SK-N-SH (cell line): ENCODE results near the gene CDH20. TPM values are rescaled to one million over a fixed set of nuclear protein-coding genes. Genes with fewer than 3 reads are reported as not detected.

ENCODE experiments used
- CTCF ChIA-PET: fragments of 300-600, 350-600 bp; formaldehyde crosslinking; extraction: SDS; loops from one replicate; lab custom pipeline; 2021; lab: Yijun Ruan, JAX
- POLR2A ChIA-PET: fragments of 350-600 bp; sonication (Branson Sonifier 250); formaldehyde crosslinking; extraction: SDS; loops from one replicate; lab custom pipeline; 2020; ENCODE audit warnings: antibody characterized with exemption, inconsistent platforms; lab: Yijun Ruan, JAX
- DNase-seq: peaks from one replicate; pipeline ENCODE4 v3.0.0; 2012
- H2AFZ ChIP-seq: fragments of 200-600 bp; sonication (generic); 2 replicates; pipeline ENCODE4 v1.8.1; 2016; ENCODE audit warnings: antibody characterized with exemption, mild to moderate bottlenecking, low read depth
- H3F3A ChIP-seq: fragments of 200-600 bp; sonication (generic); replicated peaks from 2 replicates; pipeline ENCODE3; 2016; ENCODE audit warnings: antibody characterized with exemption, mild to moderate bottlenecking; ENCODE audit not compliant: insufficient read depth
- H3K27ac ChIP-seq, 2 experiments: fragments of 200-500 bp in 1 of 2; fragments of 200-600 bp in 1 of 2; sonication (Bioruptor generic) in 1 of 2; sonication (generic), shearing (Covaris generic) in 1 of 2; 2 replicates each; pipeline versions ENCODE4 v1.5.1 to v1.6.1; 2014 to 2016; ENCODE audit warnings: low read depth in 2 of 2, inconsistent platforms in 1 of 2, low read length in 1 of 2, mild to moderate bottlenecking in 1 of 2, mixed read lengths in 1 of 2
- H3K27me3 ChIP-seq: fragments of 200-600 bp; sonication (generic), shearing (Covaris generic); 2 replicates; pipeline ENCODE4 v1.6.1; 2016; ENCODE audit warnings: mixed run types; ENCODE audit not compliant: insufficient read depth
- H3K36me3 ChIP-seq, 2 experiments: fragments of 200-500 bp in 1 of 2; fragments of 200-600 bp in 1 of 2; sonication (Bioruptor generic) in 1 of 2; sonication (generic) in 1 of 2; replicated peaks in 1 of 2; 2 replicates each; pipeline versions ENCODE3 to v1.5.1; 2014 to 2016; ENCODE audit warnings: low read length in 1 of 2, mild to moderate bottlenecking in 1 of 2; ENCODE audit not compliant: insufficient read depth in 2 of 2, control insufficient read depth in 1 of 2
- H3K4me1 ChIP-seq, 2 experiments: fragments of 200-500 bp in 1 of 2; fragments of 200-600 bp in 1 of 2; sonication (Bioruptor generic) in 1 of 2; sonication (generic), shearing (Covaris generic) in 1 of 2; 2 replicates each; pipeline versions ENCODE4 v1.5.1 to v1.6.1; 2014 to 2016; ENCODE audit warnings: low read depth in 1 of 2, low read length in 1 of 2, mixed run types in 1 of 2; ENCODE audit not compliant: insufficient read depth in 2 of 2, control insufficient read depth in 1 of 2
- H3K4me2 ChIP-seq: fragments of 200-600 bp; sonication (generic), shearing (Covaris generic); 2 replicates; pipeline ENCODE4 v1.6.1; 2017; ENCODE audit warnings: mixed run types
- H3K4me3 ChIP-seq, 2 experiments: fragments of 200-500 bp in 1 of 2; fragments of 200-600 bp in 1 of 2; sonication (Bioruptor generic) in 1 of 2; sonication (generic), shearing (Covaris generic) in 1 of 2; 2 replicates each; pipeline versions ENCODE4 v1.5.1 to v1.8.1; 2014 to 2016; ENCODE audit warnings: low read depth in 2 of 2, inconsistent platforms in 1 of 2, low read length in 1 of 2, mild to moderate bottlenecking in 1 of 2, mixed read lengths in 1 of 2, moderate library complexity in 1 of 2
- H3K79me2 ChIP-seq: fragments of 200-600 bp; sonication (generic); 2 replicates; pipeline ENCODE4 v1.8.1; 2017; ENCODE audit warnings: mild to moderate bottlenecking; ENCODE audit not compliant: insufficient read depth
- H3K9ac ChIP-seq: fragments of 200-600 bp; sonication (generic); 2 replicates; pipeline ENCODE4 v1.6.1; 2017; ENCODE audit warnings: mixed run types
- H3K9me2 ChIP-seq: fragments of 200-600 bp; sonication (generic); 2 replicates; pipeline ENCODE4 v1.6.1; 2017; ENCODE audit warnings: mixed run types
- H3K9me3 ChIP-seq: fragments of 200-600 bp; sonication (generic); 2 replicates; pipeline ENCODE4 v1.6.1; 2017; ENCODE audit warnings: mixed run types, mild to moderate bottlenecking, moderate library complexity
- H4K20me1 ChIP-seq: fragments of 200-600 bp; sonication (generic); 2 replicates; pipeline ENCODE4 v1.6.1; 2017; ENCODE audit warnings: mild to moderate bottlenecking, mixed run types; ENCODE audit not compliant: insufficient read depth
- CHD2 ChIP-seq: fragments of 150-350 bp; IDR thresholded peaks from 2 replicates; pipeline ENCODE4 v1.6.1; 2018; ENCODE audit warnings: low read length; ENCODE audit not compliant: partially characterized antibody
- EZH2phosphoT487 ChIP-seq: fragments of 200-600 bp; sonication (generic); IDR thresholded peaks from 2 replicates; pipeline ENCODE4 v1.6.1; 2017; ENCODE audit warnings: low read depth, mixed run types, mild to moderate bottlenecking, antibody characterized with exemption, moderate library complexity, borderline replicate concordance
- FOSL2 ChIP-seq: IDR thresholded peaks from 2 replicates; pipeline ENCODE4 v1.4.0; 2012; ENCODE audit warnings: low read depth, mild to moderate bottlenecking, moderate library complexity, borderline replicate concordance
- GABPA ChIP-seq: IDR thresholded peaks from 2 replicates; pipeline ENCODE4 v1.4.0; 2012; ENCODE audit warnings: low read depth, mild to moderate bottlenecking
- GATA2 ChIP-seq: sonication (generic); formaldehyde crosslinking; IDR thresholded peaks from 2 replicates; pipeline ENCODE4 v1.5.0; 2020; ENCODE audit warnings: mild to moderate bottlenecking, missing genetic modification reagents
- JUND ChIP-seq: IDR thresholded peaks from 2 replicates; pipeline ENCODE4 v1.4.0; 2012
- MEF2A ChIP-seq: IDR thresholded peaks from 2 replicates; pipeline ENCODE4 v1.4.0; 2012; ENCODE audit warnings: low read depth, borderline replicate concordance
- NFIC ChIP-seq: IDR thresholded peaks from 2 replicates; pipeline ENCODE4 v1.4.0; 2012; ENCODE audit warnings: borderline replicate concordance
- NRF1 ChIP-seq: IDR thresholded peaks from 2 replicates; pipeline ENCODE4 v1.6.1; 2012; ENCODE audit warnings: low read depth, mild to moderate bottlenecking, low read length
- POLR2AphosphoS5 ChIP-seq: IDR thresholded peaks from 2 replicates; pipeline ENCODE4 v1.6.1; 2012; ENCODE audit warnings: low read depth, low read length
- RAD21 ChIP-seq: IDR thresholded peaks from 2 replicates; pipeline ENCODE4 v1.6.1; 2012; ENCODE audit warnings: mild to moderate bottlenecking, low read length
- RCOR1 ChIP-seq: fragments of 150-350 bp; IDR thresholded peaks from 2 replicates; pipeline ENCODE4 v1.6.1; 2017; ENCODE audit warnings: antibody characterized with exemption, low read length
- RFX5 ChIP-seq: IDR thresholded peaks from 2 replicates; pipeline ENCODE4 v1.6.1; 2012; ENCODE audit warnings: mild to moderate bottlenecking, improper control_type of control experiment, low read length
- SIN3A ChIP-seq: IDR thresholded peaks from 2 replicates; pipeline ENCODE4 v1.6.1; 2012; ENCODE audit warnings: low read depth, mild to moderate bottlenecking, low read length, moderate library complexity, borderline replicate concordance
- SMC3 ChIP-seq: IDR thresholded peaks from 2 replicates; pipeline ENCODE4 v1.6.1; 2012; ENCODE audit warnings: low read depth, low read length, improper control_type of control experiment
- TAF1 ChIP-seq: IDR thresholded peaks from 2 replicates; pipeline ENCODE4 v1.6.1; 2012; ENCODE audit warnings: low read depth, mild to moderate bottlenecking, low read length, moderate library complexity, borderline replicate concordance
- WGBS: methylation state at CpG from one replicate; pipeline ENCODE4 v1.1.6; 2017; ENCODE audit warnings: low lambda C conversion rate; 5-methylcytosine and 5-hydroxymethylcytosine counted together
- polyA plus RNA-seq, 3 experiments: library from polyadenylated mRNA; depleted of rRNA; stranded (reverse); fragments of >200 nt; gene quantifications; 2 replicates each; pipeline ENCODE4 v1.2.3, GENCODE V29; 2012
- TF ChIP-seq, protein P1 (sequence below): fragments of 200-600 bp; sonication (generic); IDR thresholded peaks from 2 replicates; pipeline ENCODE4 v1.6.1; 2017; ENCODE audit warnings: antibody characterized with exemption, mild to moderate bottlenecking, moderate library complexity
- TF ChIP-seq, protein P2 (sequence below): IDR thresholded peaks from 2 replicates; pipeline ENCODE4 v1.4.0; 2012; ENCODE audit warnings: low read depth
- TF ChIP-seq, protein P3 (sequence below): IDR thresholded peaks from 2 replicates; pipeline ENCODE4 v1.4.0; 2012; ENCODE audit warnings: low read depth, borderline replicate concordance

CDH20 gene
- polyA plus RNA-seq, 1 of the 3 experiments (the other 2 are of a cell fraction), result 1.1 TPM

DNA sequence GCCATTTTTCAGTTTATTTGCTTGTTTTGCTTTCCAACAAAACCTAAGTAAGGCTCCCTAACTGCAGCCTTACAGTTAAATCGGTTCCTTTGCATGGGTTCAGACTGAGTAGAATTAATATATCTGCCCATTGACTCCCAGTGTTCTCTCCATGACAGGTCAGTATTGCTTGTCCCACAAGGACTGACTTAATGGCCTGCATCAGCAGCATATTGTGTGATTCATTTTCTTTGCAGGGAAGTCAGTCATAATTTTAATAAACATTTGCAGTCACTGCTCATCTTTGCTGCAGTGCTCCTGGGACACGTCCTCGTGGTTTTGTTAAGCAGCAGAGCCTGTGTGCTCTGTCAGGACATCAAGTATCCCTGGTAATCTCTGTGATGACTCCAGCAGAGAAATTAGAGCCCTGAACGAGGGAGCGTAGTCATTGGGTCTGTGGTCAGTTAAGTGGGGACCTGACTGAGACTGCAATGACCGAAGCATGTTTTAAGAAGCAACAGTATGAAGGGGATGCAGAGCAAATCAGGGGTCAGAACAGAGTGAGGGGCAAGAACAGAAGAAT is 93.3 kb downstream of the CDH20 start (continued):
- TF ChIP-seq, protein P1, sequence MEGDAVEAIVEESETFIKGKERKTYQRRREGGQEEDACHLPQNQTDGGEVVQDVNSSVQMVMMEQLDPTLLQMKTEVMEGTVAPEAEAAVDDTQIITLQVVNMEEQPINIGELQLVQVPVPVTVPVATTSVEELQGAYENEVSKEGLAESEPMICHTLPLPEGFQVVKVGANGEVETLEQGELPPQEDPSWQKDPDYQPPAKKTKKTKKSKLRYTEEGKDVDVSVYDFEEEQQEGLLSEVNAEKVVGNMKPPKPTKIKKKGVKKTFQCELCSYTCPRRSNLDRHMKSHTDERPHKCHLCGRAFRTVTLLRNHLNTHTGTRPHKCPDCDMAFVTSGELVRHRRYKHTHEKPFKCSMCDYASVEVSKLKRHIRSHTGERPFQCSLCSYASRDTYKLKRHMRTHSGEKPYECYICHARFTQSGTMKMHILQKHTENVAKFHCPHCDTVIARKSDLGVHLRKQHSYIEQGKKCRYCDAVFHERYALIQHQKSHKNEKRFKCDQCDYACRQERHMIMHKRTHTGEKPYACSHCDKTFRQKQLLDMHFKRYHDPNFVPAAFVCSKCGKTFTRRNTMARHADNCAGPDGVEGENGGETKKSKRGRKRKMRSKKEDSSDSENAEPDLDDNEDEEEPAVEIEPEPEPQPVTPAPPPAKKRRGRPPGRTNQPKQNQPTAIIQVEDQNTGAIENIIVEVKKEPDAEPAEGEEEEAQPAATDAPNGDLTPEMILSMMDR, result no peak
- no peak for TF ChIP-seq MEF2A
- no peak for TF ChIP-seq TAF1
- TF ChIP-seq, protein P2, sequence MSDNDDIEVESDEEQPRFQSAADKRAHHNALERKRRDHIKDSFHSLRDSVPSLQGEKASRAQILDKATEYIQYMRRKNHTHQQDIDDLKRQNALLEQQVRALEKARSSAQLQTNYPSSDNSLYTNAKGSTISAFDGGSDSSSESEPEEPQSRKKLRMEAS, result no peak
- TF ChIP-seq JUND, result no peak
- TF ChIP-seq GATA2, result no peak
- TF ChIP-seq GABPA, result no peak

DNA sequence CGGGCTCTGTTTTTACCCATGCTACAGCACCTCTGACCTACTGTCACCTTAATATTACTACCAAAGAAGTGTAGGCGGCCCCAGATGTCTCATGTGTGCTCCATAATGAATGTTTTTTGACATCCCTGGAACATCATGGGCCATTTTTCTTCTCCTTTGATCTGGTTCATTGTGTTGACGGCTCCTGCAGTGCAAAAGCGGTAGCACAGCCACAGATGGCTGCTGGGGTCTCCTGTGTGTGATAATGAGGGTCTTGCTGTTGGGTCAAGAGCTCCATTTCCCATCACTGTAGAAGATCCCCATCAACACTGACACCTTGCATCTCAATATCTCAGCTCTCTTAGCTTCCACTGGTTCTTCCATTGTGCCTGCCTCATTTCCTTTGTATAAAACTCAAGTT is 95.0 kb downstream of the CDH20 start:
- no peak for TF ChIP-seq NFIC
- TF ChIP-seq, protein P3, sequence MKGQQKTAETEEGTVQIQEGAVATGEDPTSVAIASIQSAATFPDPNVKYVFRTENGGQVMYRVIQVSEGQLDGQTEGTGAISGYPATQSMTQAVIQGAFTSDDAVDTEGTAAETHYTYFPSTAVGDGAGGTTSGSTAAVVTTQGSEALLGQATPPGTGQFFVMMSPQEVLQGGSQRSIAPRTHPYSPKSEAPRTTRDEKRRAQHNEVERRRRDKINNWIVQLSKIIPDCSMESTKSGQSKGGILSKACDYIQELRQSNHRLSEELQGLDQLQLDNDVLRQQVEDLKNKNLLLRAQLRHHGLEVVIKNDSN, result no peak
- no peak for TF ChIP-seq GATA2
- TF ChIP-seq POLR2AphosphoS5, result no peak
- TF ChIP-seq FOSL2, result no peak
- no peak for TF ChIP-seq CHD2
- TF ChIP-seq TAF1, result no peak
- no peak for TF ChIP-seq GABPA
- TF ChIP-seq SIN3A, result no peak
- no peak for TF ChIP-seq NRF1
- no peak for TF ChIP-seq JUND
- TF ChIP-seq SMC3, result no peak
- TF ChIP-seq EZH2phosphoT487, result no peak
- no peak for TF ChIP-seq RCOR1
- TF ChIP-seq, protein P2, result no peak
- no peak for TF ChIP-seq RFX5
- no peak for TF ChIP-seq RAD21
- TF ChIP-seq, all 33 proteins: peak for 0
- 73% methylated on average over 4 of the region's 4 CpGs for WGBS
- Histone ChIP-seq H3K4me3 (no peak overlapping the region), H3F3A (peaks cover 3% of the 10 kb centered on the region), H3K9me3 (no peaks in the 10 kb centered on the region), H3K4me1 (no peaks in the 10 kb centered on the region), H2AFZ (no peak overlapping the region), H3K36me3 (no peaks in the 10 kb centered on the region), H3K9ac (no peak overlapping the region), H3K9me2 (no peaks in the 10 kb centered on the region), H3K4me2 (no peak overlapping the region), H4K20me1 (no peaks in the 10 kb centered on the region), H3K79me2 (no peaks in the 10 kb centered on the region), H3K27me3 (no peaks in the 10 kb centered on the region), H3K27ac (no peak overlapping the region)
- ChIA-PET POLR2A (no interaction called here), CTCF (no interaction called here)
- DNase-seq, result no peak
